GM23248 (cell line): Measurements from ENCODE around the gene MRM3.

Experiments used
- EZH2 ChIP-seq: fragments of 200-600 bp; sonication (generic); IDR thresholded peaks from 2 replicates; pipeline ENCODE4 v1.6.1; 2018; ENCODE audit warnings: antibody characterized with exemption, mild to moderate bottlenecking; ENCODE audit not compliant: insufficient read depth, poor library complexity, severe bottlenecking
- EZH2phosphoT487 ChIP-seq: fragments of 200-600 bp; sonication (generic); IDR thresholded peaks from 2 replicates; pipeline ENCODE4 v1.6.1; 2018; ENCODE audit warnings: antibody characterized with exemption, moderate library complexity, mild to moderate bottlenecking, low read depth; ENCODE audit not compliant: insufficient read depth

DNA sequence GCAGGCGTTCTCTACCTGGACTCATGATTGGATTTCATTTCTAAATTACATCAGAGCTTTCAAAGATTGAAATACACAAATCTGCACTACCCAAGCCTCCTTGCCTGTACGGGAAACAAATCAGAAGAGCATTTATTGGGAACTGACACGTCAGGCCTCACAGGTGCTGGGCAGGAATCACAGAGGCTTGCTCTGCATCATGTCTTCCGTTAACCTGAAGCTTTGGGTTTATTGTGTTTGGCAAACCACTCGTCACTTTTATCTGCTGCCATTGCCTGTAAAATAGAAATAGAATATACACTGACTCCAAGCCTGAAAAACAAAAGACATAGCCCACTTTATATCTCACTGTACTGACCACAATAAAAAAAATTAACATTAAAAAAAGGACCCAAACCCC is 22.2 kb upstream of the MRM3 start:
- no peak for TF ChIP-seq EZH2
- no peak for TF ChIP-seq EZH2phosphoT487
